Loucy (cell line): ENCODE measurements around the gene PPM1B.

Source experiments
- H2AFZ ChIP-seq: fragments of 200-600 bp; sonication (generic); 2 replicates; pipeline ENCODE4 v1.6.0; 2016; ENCODE audit warnings: antibody characterized with exemption, mild to moderate bottlenecking, low read length, moderate library complexity
- H3F3A ChIP-seq: fragments of 200-600 bp; 2 replicates; pipeline ENCODE4 v1.6.0; 2016; ENCODE audit warnings: antibody characterized with exemption, low read depth, mild to moderate bottlenecking
- H3K27me3 ChIP-seq: fragments of 200-600 bp; sonication (generic); 2 replicates; pipeline ENCODE4 v1.6.1; 2014; ENCODE audit warnings: low read length, mild to moderate bottlenecking; ENCODE audit not compliant: insufficient read depth, poor library complexity, severe bottlenecking
- H3K36me3 ChIP-seq: fragments of 200-600 bp; sonication (generic); 2 replicates; pipeline ENCODE4 v1.6.1; 2016; ENCODE audit warnings: low read length; ENCODE audit not compliant: insufficient read depth
- H3K4me1 ChIP-seq: fragments of 200-600 bp; sonication (generic); 2 replicates; pipeline ENCODE4 v1.5.1; 2014; ENCODE audit warnings: low read length, mild to moderate bottlenecking; ENCODE audit not compliant: insufficient read depth, poor library complexity, severe bottlenecking
- H3K4me2 ChIP-seq: fragments of 200-600 bp; sonication (generic); 2 replicates; pipeline ENCODE4 v1.6.0; 2014; ENCODE audit warnings: antibody characterized with exemption, low read length, low read depth, mild to moderate bottlenecking; ENCODE audit not compliant: poor library complexity, severe bottlenecking
- H3K4me3 ChIP-seq: fragments of 200-600 bp; sonication (generic); 2 replicates; pipeline ENCODE4 v1.5.1; 2014; ENCODE audit warnings: low read length, mild to moderate bottlenecking, mixed read lengths; ENCODE audit not compliant: poor library complexity, severe bottlenecking
- H3K79me2 ChIP-seq: fragments of 200-600 bp; sonication (generic); 2 replicates; pipeline ENCODE4 v1.6.1; 2014; ENCODE audit warnings: low read length; ENCODE audit not compliant: insufficient read depth
- H3K9ac ChIP-seq: fragments of 200-600 bp; sonication (generic); 2 replicates; pipeline ENCODE4 v1.6.0; 2014; ENCODE audit warnings: mild to moderate bottlenecking, low read depth, low read length, moderate library complexity; ENCODE audit not compliant: poor library complexity, severe bottlenecking
- H3K9me2 ChIP-seq: fragments of 200-600 bp; sonication (generic); replicated peaks from 2 replicates; pipeline ENCODE4 v1.6.1; 2016; ENCODE audit warnings: low read depth, low read length, mixed read lengths
- H3K9me3 ChIP-seq: fragments of 200-600 bp; sonication (generic); 2 replicates; pipeline ENCODE4 v1.6.1; 2014; ENCODE audit warnings: mild to moderate bottlenecking, antibody characterized with exemption, low read length, low read depth; ENCODE audit not compliant: insufficient read depth
- H4K20me1 ChIP-seq: fragments of 200-600 bp; sonication (generic); 2 replicates; pipeline ENCODE4 v1.6.0; 2014; ENCODE audit warnings: antibody characterized with exemption, low read length, mild to moderate bottlenecking; ENCODE audit not compliant: insufficient read depth, poor library complexity, severe bottlenecking
- EZH2phosphoT487 ChIP-seq: fragments of 200-600 bp; IDR thresholded peaks from 2 replicates; pipeline ENCODE4 v1.6.1; 2018; ENCODE audit warnings: antibody characterized with exemption, mild to moderate bottlenecking, moderate library complexity, borderline replicate concordance
- TF ChIP-seq, protein P1 (sequence below): fragments of 200-600 bp; sonication (generic); conservative IDR thresholded peaks from 2 replicates; pipeline ENCODE4 v1.5.1; 2014; ENCODE audit warnings: mild to moderate bottlenecking, antibody characterized with exemption, low read length

PPM1B gene

GRCh38 chr2:44215827-44216226 lies 47.2 kb downstream of the PPM1B start:
- no peaks in the 10 kb centered on the region for H3K9me3 ChIP-seq
- no peak overlapping the region for H3K4me2 ChIP-seq
- no peaks in the 10 kb centered on the region for H3K27me3 ChIP-seq
- H3K36me3 ChIP-seq, result peaks cover 63% of the 10 kb centered on the region
- no peak overlapping the region for H3K4me3 ChIP-seq
- H2AFZ ChIP-seq, result no peak overlapping the region
- no peaks in the 10 kb centered on the region for H3F3A ChIP-seq
- H3K4me1 ChIP-seq, result no peaks in the 10 kb centered on the region
- H3K9ac ChIP-seq, result no peak overlapping the region
- H3K9me2 ChIP-seq, result no peaks in the 10 kb centered on the region
- TF ChIP-seq, protein P1, sequence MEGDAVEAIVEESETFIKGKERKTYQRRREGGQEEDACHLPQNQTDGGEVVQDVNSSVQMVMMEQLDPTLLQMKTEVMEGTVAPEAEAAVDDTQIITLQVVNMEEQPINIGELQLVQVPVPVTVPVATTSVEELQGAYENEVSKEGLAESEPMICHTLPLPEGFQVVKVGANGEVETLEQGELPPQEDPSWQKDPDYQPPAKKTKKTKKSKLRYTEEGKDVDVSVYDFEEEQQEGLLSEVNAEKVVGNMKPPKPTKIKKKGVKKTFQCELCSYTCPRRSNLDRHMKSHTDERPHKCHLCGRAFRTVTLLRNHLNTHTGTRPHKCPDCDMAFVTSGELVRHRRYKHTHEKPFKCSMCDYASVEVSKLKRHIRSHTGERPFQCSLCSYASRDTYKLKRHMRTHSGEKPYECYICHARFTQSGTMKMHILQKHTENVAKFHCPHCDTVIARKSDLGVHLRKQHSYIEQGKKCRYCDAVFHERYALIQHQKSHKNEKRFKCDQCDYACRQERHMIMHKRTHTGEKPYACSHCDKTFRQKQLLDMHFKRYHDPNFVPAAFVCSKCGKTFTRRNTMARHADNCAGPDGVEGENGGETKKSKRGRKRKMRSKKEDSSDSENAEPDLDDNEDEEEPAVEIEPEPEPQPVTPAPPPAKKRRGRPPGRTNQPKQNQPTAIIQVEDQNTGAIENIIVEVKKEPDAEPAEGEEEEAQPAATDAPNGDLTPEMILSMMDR, result no peak
- no peak for TF ChIP-seq EZH2phosphoT487
- peaks cover 32% of the 10 kb centered on the region for H4K20me1 ChIP-seq
- H3K79me2 ChIP-seq, result peaks cover 48% of the 10 kb centered on the region

- no peak overlapping the region for H3K4me2 ChIP-seq
- H3K27me3 ChIP-seq, result no peaks in the 10 kb centered on the region
- peaks cover 24% of the 10 kb centered on the region for H4K20me1 ChIP-seq
- no peaks in the 10 kb centered on the region for H3K9me2 ChIP-seq
- no peaks in the 10 kb centered on the region for H3K9me3 ChIP-seq
- H2AFZ ChIP-seq, result no peak overlapping the region
- no peaks in the 10 kb centered on the region for H3F3A ChIP-seq
- H3K36me3 ChIP-seq, result peaks cover 65% of the 10 kb centered on the region
- H3K79me2 ChIP-seq, result peaks cover 30% of the 10 kb centered on the region
- no peaks in the 10 kb centered on the region for H3K4me1 ChIP-seq
- H3K9ac ChIP-seq, result no peak overlapping the region
- H3K4me3 ChIP-seq, result no peak overlapping the region
- TF ChIP-seq EZH2phosphoT487, result no peak
- TF ChIP-seq, protein P1, result no peak
Measured at GRCh38 chr2:44218771-44219170, 50.1 kb downstream of the PPM1B start.

GRCh38 chr2:44226753-44227152 lies 58.1 kb downstream of the PPM1B start:
- H3K79me2 ChIP-seq, result peaks cover 18% of the 10 kb centered on the region; the same call in 1 of the 2 replicates
- no peak overlapping the region for H3K4me2 ChIP-seq
- peaks cover 8% of the 10 kb centered on the region for H3F3A ChIP-seq
- H3K4me1 ChIP-seq, result no peaks in the 10 kb centered on the region
- H3K36me3 ChIP-seq, result peaks cover 59% of the 10 kb centered on the region
- no peak overlapping the region for H2AFZ ChIP-seq
- no peak for TF ChIP-seq EZH2phosphoT487
- no peak overlapping the region for H3K4me3 ChIP-seq
- no peak overlapping the region for H3K9ac ChIP-seq
- no peaks in the 10 kb centered on the region for H3K9me3 ChIP-seq
- H3K9me2 ChIP-seq, result no peaks in the 10 kb centered on the region
- H4K20me1 ChIP-seq, result peaks cover 2% of the 10 kb centered on the region
- no peaks in the 10 kb centered on the region for H3K27me3 ChIP-seq

GRCh38 chr2:44230378-44230777 lies 61.7 kb downstream of the PPM1B start:
- H3K4me2 ChIP-seq, result no peak overlapping the region
- H2AFZ ChIP-seq, result no peak overlapping the region
- no peak overlapping the region for H3K9ac ChIP-seq
- H3F3A ChIP-seq, result peaks cover 4% of the 10 kb centered on the region; the same call in 1 of the 2 replicates
- no peaks in the 10 kb centered on the region for H4K20me1 ChIP-seq
- H3K4me1 ChIP-seq, result peaks cover 8% of the 10 kb centered on the region
- TF ChIP-seq, protein P1, result no peak
- no peak for TF ChIP-seq EZH2phosphoT487
- H3K79me2 ChIP-seq, result peaks cover 6% of the 10 kb centered on the region; the same call in 1 of the 2 replicates
- no peaks in the 10 kb centered on the region for H3K9me3 ChIP-seq
- H3K9me2 ChIP-seq, result no peaks in the 10 kb centered on the region
- no peak overlapping the region for H3K4me3 ChIP-seq
- no peaks in the 10 kb centered on the region for H3K27me3 ChIP-seq
- peaks cover 45% of the 10 kb centered on the region for H3K36me3 ChIP-seq
